Kidney (tissue), 14 donors: ENCODE results near the gene PTAFR. TPM values are rescaled to one million over a fixed set of nuclear protein-coding genes. Genes with fewer than 3 reads are reported as not detected.

ENCODE experiments used
- DNase-seq, 5 donors: peaks; one replicate each; pipeline ENCODE4 v3.0.0-alpha.2; 2013 to 2020
- FAIRE-seq: peaks from 2 replicates; lab custom pipeline; 2012; peaks lifted over from hg19 to GRCh38; lab: Jason Lieb, UNC
- H3K27ac ChIP-seq, 2 donors: one replicate each; pipeline ENCODE4 v1.7.0; 2013; ENCODE audit warnings: low read depth in 2 of 2, low read length in 2 of 2, inconsistent platforms in 1 of 2
- H3K27me3 ChIP-seq: one replicate; pipeline ENCODE4 v1.7.1; 2013; ENCODE audit warnings: low read length, inconsistent platforms; ENCODE audit not compliant: control insufficient read depth, insufficient read depth
- H3K36me3 ChIP-seq, 3 donors: one replicate each; pipeline versions ENCODE4 v1.7.0 to v1.7.1; 2013; ENCODE audit warnings: low read length in 3 of 3, control low read depth in 1 of 3, inconsistent platforms in 1 of 3; ENCODE audit not compliant: insufficient read depth in 3 of 3, control insufficient read depth in 2 of 3
- H3K4me1 ChIP-seq, 3 donors: one replicate each; pipeline versions ENCODE4 v1.7.0 to v1.7.1; 2013; ENCODE audit warnings: low read length in 3 of 3, inconsistent platforms in 1 of 3, low read depth in 1 of 3; ENCODE audit not compliant: control insufficient read depth in 2 of 3, insufficient read depth in 2 of 3
- H3K4me3 ChIP-seq, 3 donors: one replicate each; pipeline versions ENCODE4 v1.7.0 to v1.8.1; 2013; ENCODE audit warnings: low read length in 3 of 3, control low read depth in 1 of 3, inconsistent platforms in 1 of 3
- H3K9ac ChIP-seq, 3 donors: one replicate each; pipeline versions ENCODE4 v1.7.0 to v1.7.1; 2013; ENCODE audit warnings: low read length in 3 of 3, control low read depth in 1 of 3, inconsistent platforms in 1 of 3
- H3K9me3 ChIP-seq, 3 donors: one replicate each; pipeline versions ENCODE4 v1.7.0 to v1.7.1; 2013; ENCODE audit warnings: low read length in 3 of 3, control low read depth in 1 of 3, inconsistent platforms in 1 of 3; ENCODE audit not compliant: control insufficient read depth in 2 of 3, insufficient read depth in 1 of 3
- intact Hi-C: fragments of 100-400 bp; cut with DNase I; formaldehyde crosslinking; loops from one replicate; pipeline ENCODE4 v1.11.1; 2022
- polyA plus RNA-seq: library from polyadenylated mRNA; stranded (reverse); fragments of 350-450 nt; fragmentation: Illumina TruSeq; extraction: RNeasy Lipid Tissue Mini Kit (QIAGEN cat#74804); gene quantifications from one replicate; pipeline ENCODE4 v1.2.3, GENCODE V29; 2014; ENCODE audit warnings: low read depth, low replicate concordance; ENCODE audit not compliant: insufficient read depth
- total RNA-seq: library from RNA; stranded (reverse); fragmentation: NEBNext Ultra II Directional; extraction: Animal tissue kit (Norgen Biotek cat#: 25700); gene quantifications from one replicate; pipeline ENCODE4 v1.2.1, GENCODE V29; 2021
- TF ChIP-seq, protein P1 (sequence below): IDR thresholded peaks from 3 replicates; pipeline ENCODE4 v1.5.1; 2012; ENCODE audit warnings: mild to moderate bottlenecking, moderate library complexity, borderline replicate concordance; ENCODE audit not compliant: insufficient read depth; ENCODE audit errors: extremely low read depth
- donor health status: control.
- donor health status: control.
- donor health status: control.
- donor health status: control.
- donor health status: control.
- donor health status: DM: yes; HTN: yes; CAD: no.
- donor health status: Normal renal cell carcinoma (clear cell type).

PTAFR gene
- total and polyA plus RNA-seq, 2 donors from 2014 or later, result 2.4 to 16.4 TPM

- Histone ChIP-seq H3K27ac (no peak overlapping the region), H3K36me3 (peaks cover 6 to 22% (median 12%) of the 10 kb centered on the region in 3 donors), H3K9ac (no peak overlapping the region), H3K4me1 (no peaks in the 10 kb centered on the region), H3K4me3 (no peak overlapping the region), H3K9me3 (no peaks in the 10 kb centered on the region), H3K27me3 (no peaks in the 10 kb centered on the region)
- DNase-seq, result no peak
- intact Hi-C loops, result no loop called here
- no peak for FAIRE-seq
- TF ChIP-seq, protein P1, sequence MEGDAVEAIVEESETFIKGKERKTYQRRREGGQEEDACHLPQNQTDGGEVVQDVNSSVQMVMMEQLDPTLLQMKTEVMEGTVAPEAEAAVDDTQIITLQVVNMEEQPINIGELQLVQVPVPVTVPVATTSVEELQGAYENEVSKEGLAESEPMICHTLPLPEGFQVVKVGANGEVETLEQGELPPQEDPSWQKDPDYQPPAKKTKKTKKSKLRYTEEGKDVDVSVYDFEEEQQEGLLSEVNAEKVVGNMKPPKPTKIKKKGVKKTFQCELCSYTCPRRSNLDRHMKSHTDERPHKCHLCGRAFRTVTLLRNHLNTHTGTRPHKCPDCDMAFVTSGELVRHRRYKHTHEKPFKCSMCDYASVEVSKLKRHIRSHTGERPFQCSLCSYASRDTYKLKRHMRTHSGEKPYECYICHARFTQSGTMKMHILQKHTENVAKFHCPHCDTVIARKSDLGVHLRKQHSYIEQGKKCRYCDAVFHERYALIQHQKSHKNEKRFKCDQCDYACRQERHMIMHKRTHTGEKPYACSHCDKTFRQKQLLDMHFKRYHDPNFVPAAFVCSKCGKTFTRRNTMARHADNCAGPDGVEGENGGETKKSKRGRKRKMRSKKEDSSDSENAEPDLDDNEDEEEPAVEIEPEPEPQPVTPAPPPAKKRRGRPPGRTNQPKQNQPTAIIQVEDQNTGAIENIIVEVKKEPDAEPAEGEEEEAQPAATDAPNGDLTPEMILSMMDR, result no peak
Measured at GRCh38 chr1:28195780-28196179, 19.3 kb upstream of the PTAFR start.

GRCh38 chr1:28194326-28195035 is 18.0 kb upstream of the PTAFR start:
- no peak for FAIRE-seq

DNA sequence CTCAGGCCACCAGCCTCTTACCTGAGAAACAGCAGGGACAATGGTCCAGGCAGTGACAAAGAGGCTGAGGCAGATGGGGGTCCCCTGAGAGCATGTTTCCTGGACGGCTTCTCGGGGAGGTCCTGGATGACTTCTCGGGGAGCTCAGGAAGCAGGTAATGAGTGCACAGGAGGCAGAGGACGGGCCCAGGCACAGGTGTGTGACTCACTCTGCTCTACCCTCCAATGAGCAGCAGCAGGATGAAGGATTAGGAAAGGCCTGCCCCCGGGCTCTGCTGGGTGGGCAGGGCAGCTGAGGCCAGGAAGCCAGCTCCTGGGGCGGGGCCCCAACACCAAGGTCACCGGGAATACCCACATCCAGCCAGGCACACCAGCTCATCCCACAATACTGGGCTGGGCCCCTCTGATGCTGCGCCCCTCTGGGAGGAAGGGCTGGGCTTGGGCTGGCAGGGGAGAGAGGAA is 17.2 kb upstream of the PTAFR start:
- intact Hi-C loops, result no loop called here
- no peaks in the 10 kb centered on the region for H3K9me3 ChIP-seq
- no peak overlapping the region for H3K9ac ChIP-seq
- peaks cover 0 to 3% (median 3%) of the 10 kb centered on the region in 3 donors for H3K36me3 ChIP-seq
- TF ChIP-seq, protein P1, result no peak
- H3K27me3 ChIP-seq, result no peaks in the 10 kb centered on the region
- no peak overlapping the region for H3K4me3 ChIP-seq
- FAIRE-seq (no peak), DNase-seq (peak in 2 of 5 donors; percentile 29 to 89)
- H3K27ac ChIP-seq, result no peak overlapping the region
- H3K4me1 ChIP-seq, result no peaks in the 10 kb centered on the region

More at GRCh38 chr1:28194326-28195035, 18.0 kb upstream of the PTAFR start:
- H3K27me3 ChIP-seq, result no peaks in the 10 kb centered on the region
- TF ChIP-seq, protein P1, result no peak
- H3K9ac ChIP-seq, result no peak overlapping the region
- H3K4me3 ChIP-seq, result no peak overlapping the region
- H3K9me3 ChIP-seq, result no peaks in the 10 kb centered on the region
- no peaks in the 10 kb centered on the region for H3K4me1 ChIP-seq
- intact Hi-C loops, result no loop called here
- H3K27ac ChIP-seq, result no peak overlapping the region
- DNase-seq, result no peak
- peaks cover 0 to 11% (median 6%) of the 10 kb centered on the region in 3 donors for H3K36me3 ChIP-seq
